IMR-90 (cell line): Measurements from ENCODE around the gene NOS3. TPM values are rescaled to one million over a fixed set of nuclear protein-coding genes. Genes with fewer than 3 reads are reported as not detected.

ENCODE experiments used
- ATAC-seq: fragments of 200-7000 bp; cut with Tn5 transposase; 2 replicates; pipeline ENCODE4 v1.9.1; 2020; ENCODE audit warnings: low read depth, mild to moderate bottlenecking, moderate library complexity
- BruUV-seq: library from RNA; stranded (reverse); fragments of 400-500 nt; replicated peaks from 2 replicates; lab custom pipeline; 2021; lab: Mats Ljungman, UMichigan
- CTCF ChIA-PET: fragments of 300-600 bp; formaldehyde crosslinking; extraction: SDS; loops from one replicate; lab custom pipeline; 2021; ENCODE audit warnings: antibody characterized with exemption; lab: Yijun Ruan, JAX
- POLR2A ChIA-PET: fragments of 300-600 bp; sonication (Branson Sonifier 250); formaldehyde crosslinking; loops from one replicate; lab custom pipeline; 2022; ENCODE audit warnings: antibody characterized with exemption; ENCODE audit not compliant: unreplicated experiment; lab: Charles Lee
- DNase-seq: peaks from one replicate; pipeline ENCODE4 v3.0.0; 2013
- H2AFZ ChIP-seq: replicated peaks from 2 replicates; pipeline ENCODE3; 2013; ENCODE audit warnings: low read length, mild to moderate bottlenecking; ENCODE audit not compliant: poor library complexity
- H2AK5ac ChIP-seq: 2 replicates; pipeline ENCODE4 v1.6.1; 2013; ENCODE audit warnings: low read depth, low read length, inconsistent platforms
- H2AK9ac ChIP-seq: replicated peaks from 2 replicates; pipeline ENCODE3; 2013; ENCODE audit warnings: mild to moderate bottlenecking, low read depth, low read length, moderate library complexity; ENCODE audit not compliant: poor library complexity
- H2BK120ac ChIP-seq: 2 replicates; pipeline ENCODE4 v1.6.1; 2013; ENCODE audit warnings: low read depth, low read length, inconsistent platforms
- H2BK15ac ChIP-seq: 3 replicates; pipeline ENCODE4 v1.6.1; 2013; ENCODE audit warnings: low read depth, low read length, inconsistent platforms
- H2BK20ac ChIP-seq: 2 replicates; pipeline ENCODE4 v1.6.1; 2013; ENCODE audit warnings: low read depth, mild to moderate bottlenecking, inconsistent platforms, low read length, moderate library complexity
- H2BK5ac ChIP-seq: 2 replicates; pipeline ENCODE4 v1.6.1; 2013; ENCODE audit warnings: mild to moderate bottlenecking, low read depth, low read length, inconsistent platforms; ENCODE audit not compliant: poor library complexity, severe bottlenecking
- H3K14ac ChIP-seq: replicated peaks from 2 replicates; pipeline ENCODE4 v1.6.1; 2013; ENCODE audit warnings: low read depth, low read length, inconsistent platforms
- H3K18ac ChIP-seq: 2 replicates; pipeline ENCODE4 v1.6.1; 2013; ENCODE audit warnings: low read depth, low read length, control low read depth
- H3K23ac ChIP-seq: 2 replicates; pipeline ENCODE4 v1.6.1; 2013; ENCODE audit warnings: low read depth, low read length, inconsistent platforms
- H3K27ac ChIP-seq: 2 replicates; pipeline ENCODE4 v1.5.1; 2013; ENCODE audit warnings: mild to moderate bottlenecking, control low read depth, low read length; ENCODE audit not compliant: insufficient read depth
- H3K27me3 ChIP-seq: 2 replicates; pipeline ENCODE4 v1.6.1; 2013; ENCODE audit warnings: low read length; ENCODE audit not compliant: control insufficient read depth, insufficient read depth
- H3K36me3 ChIP-seq: 2 replicates; pipeline ENCODE4 v1.6.1; 2013; ENCODE audit warnings: low read length, mixed read lengths; ENCODE audit not compliant: control insufficient read depth, insufficient read depth
- H3K4ac ChIP-seq: 2 replicates; pipeline ENCODE4 v1.6.1; 2013; ENCODE audit warnings: low read depth, low read length, inconsistent platforms
- H3K4me1 ChIP-seq: 2 replicates; pipeline ENCODE4 v1.6.1; 2013; ENCODE audit warnings: low read length, mixed read lengths; ENCODE audit not compliant: control insufficient read depth, insufficient read depth
- H3K4me2 ChIP-seq: 2 replicates; pipeline ENCODE4 v1.6.1; 2013; ENCODE audit warnings: low read depth, mild to moderate bottlenecking, control low read depth, low read length, moderate library complexity
- H3K4me3 ChIP-seq: 2 replicates; pipeline ENCODE4 v1.5.1; 2013; ENCODE audit warnings: low read depth, mild to moderate bottlenecking, control low read depth, low read length, moderate library complexity; ENCODE audit not compliant: insufficient read depth
- H3K56ac ChIP-seq: 2 replicates; pipeline ENCODE4 v1.6.1; 2013; ENCODE audit warnings: low read length, inconsistent platforms; ENCODE audit not compliant: insufficient read depth; ENCODE audit errors: extremely low read depth
- H3K79me1 ChIP-seq, 2 experiments: 2 replicates each; pipeline ENCODE4 v1.6.1; 2013; ENCODE audit warnings: low read length in 2 of 2, inconsistent platforms in 1 of 2, low read depth in 1 of 2
- H3K9ac ChIP-seq: 2 replicates; pipeline ENCODE4 v1.6.1; 2013; ENCODE audit warnings: low read depth, low read length, control low read depth
- H3K9me1 ChIP-seq: 2 replicates; pipeline ENCODE4 v1.6.1; 2013; ENCODE audit warnings: low read length, inconsistent platforms; ENCODE audit not compliant: insufficient read depth
- H3K9me3 ChIP-seq: 2 replicates; pipeline ENCODE4 v1.6.1; 2013; ENCODE audit warnings: low read length; ENCODE audit not compliant: control insufficient read depth, insufficient read depth
- H4K20me1 ChIP-seq: 2 replicates; pipeline ENCODE4 v1.6.1; 2013; ENCODE audit warnings: low read length, inconsistent platforms; ENCODE audit not compliant: insufficient read depth
- H4K5ac ChIP-seq: 2 replicates; pipeline ENCODE4 v1.6.1; 2013; ENCODE audit warnings: mild to moderate bottlenecking, low read depth, low read length, control low read depth
- H4K8ac ChIP-seq, 2 experiments: 2 replicates each; pipeline ENCODE4 v1.6.1; 2013; ENCODE audit warnings: low read depth in 2 of 2, low read length in 2 of 2, control low read depth in 1 of 2, inconsistent platforms in 1 of 2
- H4K91ac ChIP-seq: 2 replicates; pipeline ENCODE4 v1.6.1; 2013; ENCODE audit warnings: low read depth, low read length, inconsistent platforms; ENCODE audit not compliant: insufficient read depth
- BHLHE40 ChIP-seq: fragments of 150-350 bp; IDR thresholded peaks from 2 replicates; pipeline ENCODE4 v1.6.1; 2016; ENCODE audit warnings: mild to moderate bottlenecking, low read depth, low read length
- CHD1 ChIP-seq: IDR thresholded peaks from 2 replicates; pipeline ENCODE4 v1.6.1; 2012; ENCODE audit warnings: low read depth, low read length, improper control_type of control experiment
- MAFK ChIP-seq: IDR thresholded peaks from 2 replicates; pipeline ENCODE4 v1.6.1; 2012; ENCODE audit warnings: low read depth, low read length, improper control_type of control experiment
- POLR2A ChIP-seq: IDR thresholded peaks from 2 replicates; pipeline ENCODE4 v1.6.1; 2012; ENCODE audit warnings: mild to moderate bottlenecking, low read depth, low read length
- RFX5 ChIP-seq: IDR thresholded peaks from 2 replicates; pipeline ENCODE4 v1.8.0; 2012; ENCODE audit warnings: low read depth, mild to moderate bottlenecking, low read length, moderate library complexity
- SMC3 ChIP-seq: fragments of 150-350 bp; IDR thresholded peaks from 2 replicates; pipeline ENCODE4 v1.6.1; 2016; ENCODE audit warnings: low read depth, mild to moderate bottlenecking, antibody characterized with exemption, low read length, moderate library complexity
- USF2 ChIP-seq: fragments of 150-350 bp; IDR thresholded peaks from 2 replicates; pipeline ENCODE4 v1.6.1; 2017; ENCODE audit warnings: mild to moderate bottlenecking, antibody characterized with exemption, low read length, low read depth
- WGBS, 2 experiments: methylation state at CpG; one replicate each; pipeline versions ENCODE4 v1.1.5 to v1.1.7; 2013; ENCODE audit warnings: missing lambda C conversion rate in 2 of 2; ENCODE audit not compliant: insufficient read length in 1 of 2; ENCODE audit errors: extremely low coverage in 2 of 2; 5-methylcytosine and 5-hydroxymethylcytosine counted together
- dilution Hi-C: fragments of 300-500 bp; cut with HindIII; formaldehyde crosslinking; loops from one replicate; pipeline ENCODE4 v1.14.3; 2018; ENCODE audit warnings: low sequenced_read_pairs; ENCODE audit not compliant: unreplicated experiment
- in situ Hi-C: fragments of 300-500 bp; cut with MboI; formaldehyde crosslinking; loops from 3 replicates; pipeline ENCODE4 v1.14.3; 2019; ENCODE audit warnings: low sequenced_read_pairs, inconsistent platforms, mixed read lengths
- intact Hi-C: fragments of 100-400 bp; cut with micrococcal nuclease; formaldehyde crosslinking; loops from 2 replicates; pipeline ENCODE4 v1.10.0; 2022
- polyA plus RNA-seq, 3 experiments: library from polyadenylated mRNA; depleted of rRNA; stranded (reverse); fragments of >200 nt; gene quantifications; 2 replicates each; pipeline ENCODE4 v1.2.3, GENCODE V29; 2012; ENCODE audit warnings: low replicate concordance in 1 of 3
- total RNA-seq: library from RNA; depleted of rRNA; stranded (reverse); fragments of >200 nt; gene quantifications from 2 replicates; pipeline ENCODE4 v1.2.3, GENCODE V29; 2012

Gene NOS3
- total and polyA plus RNA-seq, 2 of the 4 experiments (the other 2 are of a cell fraction) = 0.72 to 2.0 TPM

GRCh38 chr7:151014950-151015349 lies 24.1 kb downstream of the NOS3 start:
- H3K9me3 ChIP-seq = no peaks in the 10 kb centered on the region
- ATAC-seq (no peak), DNase-seq (no peak)
- no peak overlapping the region for H2BK15ac ChIP-seq
- peaks cover 12% of the 10 kb centered on the region; the same call in 1 of the 2 replicates for H3K4me1 ChIP-seq
- no peak overlapping the region for H2BK5ac ChIP-seq
- no peak overlapping the region for H2BK120ac ChIP-seq
- no peak overlapping the region for H3K4me3 ChIP-seq
- 76% methylated on average over 5 of the region's 8 CpGs; no CpG with 5 or more reads in 1 of the 2 experiments for WGBS, 2 experiments
- H4K20me1 ChIP-seq = no peaks in the 10 kb centered on the region
- no peak overlapping the region for H3K23ac ChIP-seq
- H3K36me3 ChIP-seq = no peaks in the 10 kb centered on the region
- intact Hi-C loops (loop anchor here (5.0 kb wide), 1 partner anchor 97 kb away; no protein-coding TSS in a partner anchor), dilution Hi-C loops (no loop called here), in situ Hi-C loops (no loop called here)
- no peaks in the 10 kb centered on the region for H3K9me1 ChIP-seq
- H3K79me1 ChIP-seq = no peaks in the 10 kb centered on the region
- no peak overlapping the region for H3K9ac ChIP-seq
- H3K18ac ChIP-seq = no peak overlapping the region
- H4K5ac ChIP-seq = no peak overlapping the region
- H2BK20ac ChIP-seq = no peak overlapping the region
- TF ChIP-seq SMC3 (no peak), CHD1 (no peak), BHLHE40 (no peak), POLR2A (no peak), USF2 (no peak), MAFK (no peak), RFX5 (no peak)
- no peak overlapping the region for H3K27ac ChIP-seq
- ChIA-PET POLR2A (no interaction called here), CTCF (interaction anchor here (0.7 kb wide), 1 partner anchor 94 kb away, joined by 3 read pairs; no protein-coding TSS in a partner anchor)
- no peak overlapping the region for H3K4ac ChIP-seq
- H2AFZ ChIP-seq = no peak overlapping the region
- no peak overlapping the region for H3K4me2 ChIP-seq
- no peak overlapping the region for H4K91ac ChIP-seq
- H3K27me3 ChIP-seq = peaks cover 38% of the 10 kb centered on the region
- H4K8ac ChIP-seq = no peak overlapping the region
- no peak overlapping the region for H2AK5ac ChIP-seq
- H2AK9ac ChIP-seq = no peak overlapping the region
- no peak overlapping the region for H3K14ac ChIP-seq
- no peak overlapping the region for H3K56ac ChIP-seq
- no TSS peak for BruUV-seq
